DOHH2 (cell line): ENCODE data around the gene DES.

Experiments
- CTCF ChIP-seq: fragments of 200-600 bp; sonication (generic); IDR thresholded peaks from one replicate; pipeline ENCODE4 v1.5.1; 2014; ENCODE audit warnings: antibody characterized with exemption, mild to moderate bottlenecking, low read depth, low read length; ENCODE audit not compliant: poor library complexity, severe bottlenecking
- EZH2phosphoT487 ChIP-seq: fragments of 200-600 bp; sonication (generic); IDR thresholded peaks from 2 replicates; pipeline ENCODE4 v1.6.1; 2017; ENCODE audit warnings: borderline replicate concordance, mild to moderate bottlenecking, antibody characterized with exemption, low read length, moderate library complexity, mixed read lengths

DNA sequence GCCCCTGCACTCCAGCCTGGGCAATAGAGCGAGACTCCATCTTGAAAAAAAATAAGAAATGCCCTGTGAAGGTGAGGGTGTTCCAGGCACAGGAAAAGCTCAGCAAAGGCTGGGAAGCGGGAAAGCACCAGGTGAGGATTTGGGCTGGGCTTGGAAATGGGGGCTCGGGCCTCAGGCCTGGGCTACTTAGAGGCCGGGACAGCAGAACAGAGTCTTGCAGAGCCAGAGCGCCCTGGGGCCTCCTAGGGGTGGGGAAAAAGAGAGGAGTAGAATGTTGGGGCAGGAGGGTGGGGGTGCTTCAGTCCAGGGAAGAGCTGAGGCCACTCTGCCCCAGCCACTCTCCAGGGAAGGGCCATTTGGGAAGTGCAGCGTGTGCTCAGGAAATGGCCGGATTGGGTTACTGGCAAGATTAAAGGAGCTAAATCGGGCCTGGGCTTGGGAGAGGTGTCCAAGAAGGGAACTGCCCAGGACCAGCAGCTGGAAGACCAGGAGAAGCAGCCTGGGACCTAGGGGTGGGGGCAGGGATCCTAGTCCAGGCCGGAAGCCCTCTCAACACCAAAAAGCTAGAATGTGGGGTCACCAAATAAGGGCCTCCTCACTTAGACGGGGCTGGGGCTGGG, 13.8 kb upstream of the DES start:
- TF ChIP-seq CTCF, result no peak
- no peak for TF ChIP-seq EZH2phosphoT487
